Activated T-helper 17 cell treated with anti-CD3 and anti-CD28 coated beads, Interleukin-2, amount 50 U/mL, for 72 hours (primary cell): Measurements from ENCODE around the gene TMIGD1. TPM values are rescaled to one million over a fixed set of nuclear protein-coding genes. Genes with fewer than 3 reads are reported as not detected.
"Not testable (repeated sequence)": the region's sequence is repeated elsewhere in the genome, so short reads cannot be mapped to it uniquely, and the experiment has no call there.

Experiments
- ATAC-seq: fragments of 150-1000 bp; cut with Tn5 transposase; replicated peaks from 2 replicates; pipeline ENCODE4 v1.10.0; 2021; ENCODE audit warnings: mild to moderate bottlenecking, moderate library complexity
- H3K27ac Mint-ChIP-seq: one replicate; pipeline ENCODE4 v1.8.0; 2022; ENCODE audit warnings: mixed read lengths
- H3K27me3 Mint-ChIP-seq: one replicate; pipeline ENCODE4 v1.8.0; 2022; ENCODE audit warnings: mixed read lengths
- H3K36me3 Mint-ChIP-seq: one replicate; pipeline ENCODE4 v1.8.0; 2022; ENCODE audit warnings: low read depth, mild to moderate bottlenecking, mixed read lengths
- H3K4me1 Mint-ChIP-seq: one replicate; pipeline ENCODE4 v1.8.0; 2022; ENCODE audit warnings: mixed read lengths
- H3K4me3 Mint-ChIP-seq: one replicate; pipeline ENCODE4 v1.8.0; 2022; ENCODE audit warnings: mild to moderate bottlenecking, mixed read lengths
- H3K9me3 Mint-ChIP-seq: one replicate; pipeline ENCODE4 v1.8.0; 2022; ENCODE audit warnings: mixed read lengths
- total RNA-seq, 2 donors: library from RNA; stranded (reverse); gene quantifications; one replicate each; pipeline ENCODE4 v1.2.3, GENCODE V29; 2022

Gene TMIGD1
- total RNA-seq, 2 donors from 2014 or later, result not detected

DNA sequence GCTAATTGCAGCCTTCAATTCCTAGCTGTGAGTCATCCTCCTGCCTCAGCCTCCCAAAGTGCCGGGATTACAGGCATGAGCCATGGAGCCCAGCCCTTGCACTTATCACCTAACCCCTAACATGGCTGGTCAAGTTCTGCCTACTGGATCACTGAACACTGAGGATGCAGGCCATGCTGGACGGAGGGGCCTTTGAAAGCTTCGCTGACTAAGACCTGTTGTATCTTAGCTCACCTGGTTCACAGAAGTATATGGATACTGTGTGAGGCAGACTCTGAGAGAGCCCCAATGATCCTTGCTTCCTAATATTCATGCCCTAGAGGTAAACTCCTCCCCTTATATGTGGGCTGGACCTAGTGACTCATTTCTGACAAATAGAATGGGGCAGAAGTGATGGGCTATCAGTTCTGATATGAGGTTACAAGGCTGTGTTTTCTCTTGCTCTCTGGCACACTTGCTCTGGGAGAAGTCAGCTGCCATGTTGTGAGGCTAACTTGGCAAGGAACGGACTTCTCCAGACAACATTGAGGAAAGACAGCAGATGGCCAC is 11.7 kb upstream of the TMIGD1 start:
- Mint-ChIP-seq H3K9me3 (no peaks in the 10 kb centered on the region), H3K4me3 (no peak overlapping the region), H3K27ac (peak overlapping the region; percentile 31), H3K36me3 (no peaks in the 10 kb centered on the region), H3K4me1 (peaks cover 6% of the 10 kb centered on the region), H3K27me3 (no peaks in the 10 kb centered on the region)
- peak; percentile 98 for ATAC-seq

DNA sequence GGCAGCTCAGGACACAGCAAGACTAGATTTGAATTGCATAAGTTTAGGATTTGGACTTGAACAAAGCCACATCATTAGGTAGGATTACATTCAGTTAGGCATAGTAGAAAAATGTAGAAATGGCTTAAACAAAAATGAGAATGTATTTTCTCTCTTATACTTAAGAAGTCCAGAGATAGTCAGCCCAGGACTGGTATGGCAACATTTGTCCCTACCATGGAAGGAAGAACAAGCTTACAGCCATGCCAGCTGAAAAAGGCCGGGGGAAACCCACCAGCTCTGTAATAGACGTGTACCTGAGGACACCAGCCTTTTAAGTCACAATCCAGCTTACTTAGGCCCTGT is 11.2 kb upstream of the TMIGD1 start:
- no peak overlapping the region for H3K4me3 Mint-ChIP-seq
- no peaks in the 10 kb centered on the region for H3K9me3 Mint-ChIP-seq
- ATAC-seq, result no peak
- H3K36me3 Mint-ChIP-seq, result no peaks in the 10 kb centered on the region
- no peaks in the 10 kb centered on the region for H3K27me3 Mint-ChIP-seq
- H3K27ac Mint-ChIP-seq, result no peak overlapping the region
- peaks cover 10% of the 10 kb centered on the region for H3K4me1 Mint-ChIP-seq

DNA sequence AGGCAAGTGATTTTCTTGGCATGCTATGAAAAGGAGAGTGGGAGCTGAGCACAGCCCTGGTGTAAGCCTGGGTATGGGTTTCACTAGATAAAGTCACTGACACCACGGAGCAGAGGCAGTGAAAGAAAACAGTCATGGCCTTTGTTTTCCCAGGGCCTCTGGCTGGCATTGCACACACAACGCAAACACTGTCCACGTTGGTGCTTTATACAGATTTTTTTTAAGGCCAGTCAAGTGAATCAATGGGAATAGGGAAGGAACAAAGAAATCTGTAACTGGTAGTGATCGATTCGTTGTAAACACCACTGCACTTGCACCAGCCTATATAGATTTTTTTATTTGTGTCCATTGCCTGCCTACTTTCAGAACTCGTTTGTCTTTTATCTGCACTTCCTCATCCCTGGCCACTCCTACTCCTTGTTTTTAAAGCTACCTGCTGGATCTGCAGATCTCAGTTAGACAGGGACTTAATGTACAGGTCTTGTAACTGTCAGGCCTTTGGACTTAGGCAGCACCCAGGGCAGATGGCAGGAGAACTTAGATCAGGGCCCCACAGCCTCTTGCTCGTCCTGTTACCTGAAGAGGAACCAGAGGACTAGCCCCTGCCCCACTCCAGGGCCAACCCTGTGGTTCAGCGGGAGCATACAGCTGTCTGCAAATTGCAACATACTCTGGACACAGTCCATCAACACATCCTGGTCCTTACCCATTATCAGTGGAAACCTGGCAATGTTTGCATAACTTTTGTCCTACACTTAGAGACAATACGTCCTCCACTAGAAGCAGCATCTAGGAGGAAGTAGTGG is 10.6 kb upstream of the TMIGD1 start:
- H3K27ac Mint-ChIP-seq, result no peak overlapping the region
- H3K9me3 Mint-ChIP-seq, result no peaks in the 10 kb centered on the region
- ATAC-seq, result no peak
- no peak overlapping the region for H3K4me3 Mint-ChIP-seq
- H3K36me3 Mint-ChIP-seq, result no peaks in the 10 kb centered on the region
- no peaks in the 10 kb centered on the region for H3K27me3 Mint-ChIP-seq
- peaks cover 13% of the 10 kb centered on the region for H3K4me1 Mint-ChIP-seq

GRCh38 chr17:30343796-30344195 is 9.9 kb upstream of the TMIGD1 start:
- H3K9me3 Mint-ChIP-seq, result no peaks in the 10 kb centered on the region
- no peaks in the 10 kb centered on the region for H3K27me3 Mint-ChIP-seq
- H3K27ac Mint-ChIP-seq, result no peak overlapping the region
- no peak for ATAC-seq
- H3K36me3 Mint-ChIP-seq, result no peaks in the 10 kb centered on the region
- H3K4me3 Mint-ChIP-seq, result no peak overlapping the region
- H3K4me1 Mint-ChIP-seq, result peaks cover 13% of the 10 kb centered on the region

DNA sequence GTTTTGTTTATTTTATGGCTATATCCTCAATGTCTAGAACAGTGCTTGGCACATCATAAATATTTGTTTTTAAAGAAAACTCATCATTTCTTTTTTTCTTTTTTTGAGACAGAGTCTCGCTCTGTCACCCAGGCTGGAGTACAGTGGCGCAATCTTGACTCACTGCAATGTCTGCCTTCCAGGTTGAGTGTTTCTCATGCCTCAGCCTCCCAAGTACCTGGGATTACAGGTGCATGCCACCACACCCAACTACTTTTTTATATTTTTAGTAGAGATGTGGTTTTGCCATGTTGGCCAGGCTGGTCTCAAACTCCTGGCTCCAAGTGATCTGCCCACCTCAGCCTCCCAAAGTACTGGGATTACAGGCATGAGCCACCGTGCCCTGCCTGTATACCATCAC is 9.4 kb upstream of the TMIGD1 start:
- ATAC-seq, H3K27ac Mint-ChIP-seq, H3K4me3 Mint-ChIP-seq, H3K27me3 Mint-ChIP-seq, H3K36me3 Mint-ChIP-seq, H3K9me3 Mint-ChIP-seq: not testable (repeated sequence)
- H3K4me1 Mint-ChIP-seq, result peaks cover 13% of the 10 kb centered on the region

- no peaks in the 10 kb centered on the region for H3K27me3 Mint-ChIP-seq
- no peak overlapping the region for H3K27ac Mint-ChIP-seq
- no peaks in the 10 kb centered on the region for H3K9me3 Mint-ChIP-seq
- ATAC-seq, result no peak
- peaks cover 14% of the 10 kb centered on the region for H3K4me1 Mint-ChIP-seq
- no peaks in the 10 kb centered on the region for H3K36me3 Mint-ChIP-seq
- no peak overlapping the region for H3K4me3 Mint-ChIP-seq
Measured at GRCh38 chr17:30341703-30342249, 7.9 kb upstream of the TMIGD1 start.

- H3K9me3 Mint-ChIP-seq, result no peaks in the 10 kb centered on the region
- peaks cover 20% of the 10 kb centered on the region for H3K4me1 Mint-ChIP-seq
- no peaks in the 10 kb centered on the region for H3K36me3 Mint-ChIP-seq
- H3K27ac Mint-ChIP-seq, result no peak overlapping the region
- no peak for ATAC-seq
- H3K27me3 Mint-ChIP-seq, result no peaks in the 10 kb centered on the region
- H3K4me3 Mint-ChIP-seq, result no peak overlapping the region
Measured at GRCh38 chr17:30340801-30341356, 7.0 kb upstream of the TMIGD1 start.

- ATAC-seq, result no peak
- Mint-ChIP-seq H3K27me3 (no peaks in the 10 kb centered on the region), H3K4me1 (peaks cover 16% of the 10 kb centered on the region), H3K4me3 (no peak overlapping the region), H3K9me3 (no peaks in the 10 kb centered on the region), H3K27ac (no peak overlapping the region), H3K36me3 (no peaks in the 10 kb centered on the region)
Measured at GRCh38 chr17:30339086-30339485, 5.2 kb upstream of the TMIGD1 start.

- no peak overlapping the region for H3K27ac Mint-ChIP-seq
- H3K4me3 Mint-ChIP-seq, result no peak overlapping the region
- no peaks in the 10 kb centered on the region for H3K27me3 Mint-ChIP-seq
- peaks cover 27% of the 10 kb centered on the region for H3K4me1 Mint-ChIP-seq
- H3K36me3 Mint-ChIP-seq, result no peaks in the 10 kb centered on the region
- no peak for ATAC-seq
- H3K9me3 Mint-ChIP-seq, result no peaks in the 10 kb centered on the region
Measured at GRCh38 chr17:30337393-30337999, 3.6 kb upstream of the TMIGD1 start.

DNA sequence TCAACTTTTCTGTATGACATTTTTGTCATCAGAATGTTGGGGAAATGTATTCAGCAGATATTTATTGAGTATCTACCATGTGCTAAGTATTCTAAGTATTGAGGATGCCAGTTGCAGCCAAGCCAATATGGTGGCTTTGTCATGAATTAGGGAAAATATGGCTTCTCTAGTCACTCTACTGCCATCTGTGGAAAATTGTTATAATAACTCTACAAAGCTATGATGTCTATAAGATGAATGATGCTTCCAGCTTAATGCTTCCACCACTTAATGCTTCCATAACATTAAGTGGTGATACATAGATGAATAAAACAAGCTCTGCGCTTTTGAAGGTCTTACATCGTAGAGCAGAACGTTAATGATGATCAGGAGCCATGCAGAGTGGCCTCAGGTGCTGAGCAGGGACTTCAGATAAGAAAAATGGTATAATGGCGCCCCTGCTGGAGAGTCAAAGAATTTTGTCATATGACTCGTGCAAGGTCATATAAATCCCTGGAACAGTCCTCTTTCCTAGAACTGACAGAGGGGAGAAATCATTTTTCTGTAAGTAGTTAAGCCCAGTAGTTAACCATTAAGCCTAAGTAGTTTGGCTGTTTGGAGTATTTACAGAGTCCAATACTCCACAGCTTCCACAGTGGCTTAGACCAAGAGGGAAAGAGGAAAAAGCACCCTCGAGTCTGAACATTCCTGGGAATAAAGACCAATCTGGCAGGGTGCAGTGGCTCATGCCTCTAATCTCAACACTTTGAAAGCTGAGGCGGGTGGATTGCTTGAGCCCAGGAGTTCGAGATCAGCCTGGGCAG is 2.7 kb upstream of the TMIGD1 start:
- no peaks in the 10 kb centered on the region for H3K36me3 Mint-ChIP-seq
- no peaks in the 10 kb centered on the region for H3K27me3 Mint-ChIP-seq
- H3K9me3 Mint-ChIP-seq, result no peaks in the 10 kb centered on the region
- H3K4me3 Mint-ChIP-seq, result peak overlapping the region; percentile 20
- ATAC-seq, result no peak
- H3K4me1 Mint-ChIP-seq, result peaks cover 34% of the 10 kb centered on the region
- H3K27ac Mint-ChIP-seq, result no peak overlapping the region

DNA sequence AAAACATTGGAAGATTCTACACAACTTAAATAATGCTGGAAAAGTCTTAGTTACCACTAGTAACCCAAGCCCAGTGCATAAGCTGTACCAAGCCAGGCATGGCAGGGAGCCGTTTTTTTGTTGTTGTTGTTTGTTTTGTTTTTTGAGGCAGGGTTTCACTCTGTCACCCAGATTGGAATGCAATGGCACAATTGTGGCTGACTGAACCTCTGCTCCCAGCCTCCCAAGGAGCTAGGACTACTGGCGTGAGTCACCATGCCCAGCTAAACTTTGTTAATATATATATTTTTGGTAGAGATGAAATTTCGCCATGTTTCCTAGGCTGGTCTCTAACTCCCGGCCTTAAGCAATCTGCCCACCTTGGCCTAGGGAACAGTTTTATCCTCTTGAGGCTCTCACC is 564 bp upstream of the TMIGD1 start:
- H3K36me3 Mint-ChIP-seq, result no peaks in the 10 kb centered on the region
- no peaks in the 10 kb centered on the region for H3K27me3 Mint-ChIP-seq
- no peak for ATAC-seq
- H3K27ac Mint-ChIP-seq, result no peak overlapping the region
- H3K4me3 Mint-ChIP-seq, result no peak overlapping the region
- H3K9me3 Mint-ChIP-seq, result no peaks in the 10 kb centered on the region
- peaks cover 32% of the 10 kb centered on the region for H3K4me1 Mint-ChIP-seq

DNA sequence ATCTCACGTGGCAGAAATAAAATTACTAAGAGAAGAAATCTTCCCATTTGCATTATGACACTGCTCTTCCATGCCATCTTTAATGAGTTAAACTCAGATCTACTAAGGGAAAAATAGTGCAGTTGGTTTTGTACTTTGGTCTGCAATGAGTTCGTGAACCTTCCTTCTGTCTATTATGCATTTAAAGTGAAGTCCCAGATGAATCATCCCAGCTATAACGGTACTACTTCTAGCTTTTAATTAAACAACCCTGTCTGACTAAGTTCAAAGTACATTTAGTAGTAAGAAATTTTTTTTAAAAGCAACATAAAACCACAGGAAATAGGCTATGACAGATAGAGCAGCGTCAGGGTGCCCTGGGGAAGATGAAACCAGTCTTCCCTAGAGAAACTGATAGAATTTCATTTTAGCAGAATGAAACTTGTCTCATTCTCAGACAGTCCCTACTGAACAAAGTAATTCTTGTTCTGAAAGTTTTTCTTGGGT is 1.8 kb downstream of the TMIGD1 start:
- peak; percentile 90 for ATAC-seq
- H3K4me1 Mint-ChIP-seq, result peaks cover 32% of the 10 kb centered on the region
- peak overlapping the region; percentile 70 for H3K27ac Mint-ChIP-seq
- H3K4me3 Mint-ChIP-seq, result peak overlapping the region; percentile 57
- H3K27me3 Mint-ChIP-seq, result no peaks in the 10 kb centered on the region
- H3K36me3 Mint-ChIP-seq, result no peaks in the 10 kb centered on the region
- no peaks in the 10 kb centered on the region for H3K9me3 Mint-ChIP-seq

GRCh38 chr17:30326809-30327208 is 7.0 kb downstream of the TMIGD1 start:
- Mint-ChIP-seq H3K27me3 (no peaks in the 10 kb centered on the region), H3K4me1 (peaks cover 27% of the 10 kb centered on the region), H3K9me3 (no peaks in the 10 kb centered on the region), H3K4me3 (no peak overlapping the region), H3K27ac (no peak overlapping the region), H3K36me3 (no peaks in the 10 kb centered on the region)
- no peak for ATAC-seq

DNA sequence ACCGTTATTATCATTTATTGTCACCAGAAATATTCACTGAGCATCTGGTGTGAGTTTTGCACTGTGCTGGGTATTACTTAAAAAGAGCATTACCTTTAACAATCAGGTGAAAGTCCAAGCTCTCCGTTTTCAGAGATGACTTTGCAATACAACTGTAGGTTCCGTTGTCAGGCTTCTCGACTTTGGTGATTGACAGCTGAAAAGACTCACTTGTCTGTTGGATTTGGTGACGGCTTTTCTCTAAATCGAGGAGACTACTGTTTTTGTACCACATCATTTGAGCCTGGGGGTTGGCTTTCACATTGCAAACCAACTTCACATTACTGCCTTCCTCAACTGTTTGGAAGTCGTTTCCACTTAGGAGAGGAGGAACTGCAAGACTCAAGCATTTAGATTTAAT is 9.1 kb downstream of the TMIGD1 start:
- Mint-ChIP-seq H3K36me3 (no peaks in the 10 kb centered on the region), H3K27ac (no peak overlapping the region), H3K4me3 (no peak overlapping the region), H3K4me1 (peaks cover 20% of the 10 kb centered on the region), H3K9me3 (no peaks in the 10 kb centered on the region), H3K27me3 (no peaks in the 10 kb centered on the region)
- no peak for ATAC-seq
